NCI-H82 treated with DMSO at 0.1 percent for 48 hours (cell line): ENCODE measurements around the gene RPE65.
"Not testable (repeated sequence)": the region's sequence is repeated elsewhere in the genome, so short reads cannot be mapped to it uniquely, and the experiment has no call there.

ENCODE experiments used
- DNase-seq: peaks from one replicate; lab custom pipeline; 2025; ENCODE audit not compliant: unreplicated experiment; lab: John Stamatoyannopoulos, UW

RPE65 gene

GRCh38 chr1:68449901-68450300 is at the start of gene RPE65:
RPE65 (minus strand) TSS chr1:68449954; CDS start chr1:68449905, 49 bp downstream.
- peak; percentile 93 for DNase-seq

GRCh38 chr1:68497358-68497698 is 47.6 kb upstream of the RPE65 start:
- no peak for DNase-seq

- peak; percentile 78 for DNase-seq
Observed at GRCh38 chr1:68496680-68497357, 47.1 kb upstream of the RPE65 start, which contains the start of gene DEPDC1. DEPDC1 (minus strand) TSS chr1:68497082; CDS start chr1:68496999, 83 bp downstream.

- DNase-seq: peak; percentile 21
Observed at GRCh38 chr1:68495968-68496679, 46.4 kb upstream of the RPE65 start.

- peak; percentile 9 for DNase-seq
Observed at GRCh38 chr1:68495532-68495931, 45.8 kb upstream of the RPE65 start.

- DNase-seq: no peak
Observed at GRCh38 chr1:68493193-68493592, 43.4 kb upstream of the RPE65 start.

- not testable (repeated sequence) for DNase-seq
Observed at GRCh38 chr1:68492255-68492654, 42.5 kb upstream of the RPE65 start.

- DNase-seq: no peak
Observed at GRCh38 chr1:68490046-68490651, 40.4 kb upstream of the RPE65 start.

GRCh38 chr1:68485431-68486022 is 35.8 kb upstream of the RPE65 start:
- no peak for DNase-seq

- DNase-seq: no peak
Observed at GRCh38 chr1:68484618-68485017, 34.9 kb upstream of the RPE65 start.

- DNase-seq: no peak
Observed at GRCh38 chr1:68481041-68481440, 31.3 kb upstream of the RPE65 start.

GRCh38 chr1:68479501-68479900 is 29.7 kb upstream of the RPE65 start:
- DNase-seq: no peak

- no peak for DNase-seq
Observed at GRCh38 chr1:68478662-68479061, 28.9 kb upstream of the RPE65 start.

- not testable (repeated sequence) for DNase-seq
Observed at GRCh38 chr1:68476626-68477025, 26.9 kb upstream of the RPE65 start.

- no peak for DNase-seq
Observed at GRCh38 chr1:68473060-68473459, 23.3 kb upstream of the RPE65 start.

- no peak for DNase-seq
Observed at GRCh38 chr1:68470388-68470970, 20.7 kb upstream of the RPE65 start.

GRCh38 chr1:68464891-68465290 is 15.1 kb upstream of the RPE65 start:
- no peak for DNase-seq

- peak; percentile 89 for DNase-seq
Observed at GRCh38 chr1:68460935-68461334, 11.2 kb upstream of the RPE65 start.

GRCh38 chr1:68459796-68460195 is 10.0 kb upstream of the RPE65 start:
- DNase-seq: no peak

GRCh38 chr1:68459091-68459490 is 9.3 kb upstream of the RPE65 start:
- DNase-seq: peak; percentile 72

- no peak for DNase-seq
Observed at GRCh38 chr1:68456202-68456601, 6.4 kb upstream of the RPE65 start.
